ENCODE measurements around the gene STK16.
"Not testable (repeated sequence)": the region's sequence is repeated elsewhere in the genome, so short reads cannot be mapped to it uniquely, and the experiment has no call there.

Gene STK16

DNA sequence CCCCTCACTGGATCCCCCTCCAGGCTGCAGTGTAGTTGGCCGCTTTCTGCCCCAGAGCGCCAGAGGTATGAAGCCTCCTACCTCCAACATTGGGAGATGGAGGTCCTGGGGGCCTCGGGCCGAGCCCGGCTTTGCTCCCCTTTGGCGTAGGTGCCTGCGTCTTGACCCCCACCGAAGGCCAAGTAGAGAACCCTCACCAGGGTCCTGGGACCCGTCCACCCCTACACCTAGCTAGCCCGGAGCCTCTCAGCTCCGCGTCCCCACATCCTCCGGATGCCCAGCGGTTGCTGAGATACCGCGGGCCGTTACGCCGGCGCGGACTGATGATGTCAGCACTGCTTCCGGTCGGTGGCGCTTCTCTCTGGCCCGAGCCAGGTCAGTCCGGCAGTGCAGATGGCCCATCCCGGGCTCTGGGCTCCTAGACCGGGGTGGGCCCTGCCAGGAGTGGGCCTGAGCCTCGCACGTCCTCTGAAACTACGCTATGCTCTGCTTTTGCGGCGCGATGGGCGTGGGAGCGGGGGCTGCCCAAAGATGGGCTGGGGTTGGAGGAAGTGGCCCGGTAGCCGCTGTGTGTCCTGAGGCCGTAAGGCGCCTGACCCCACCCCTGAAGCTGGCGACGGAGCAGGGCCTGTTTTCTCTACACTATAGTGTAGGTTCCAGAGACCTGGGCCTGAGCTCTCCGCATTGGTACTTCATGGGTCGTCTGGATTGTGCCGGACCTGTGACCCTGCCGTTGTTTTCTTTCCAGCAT lies at the start of gene STK16, which contains the start of gene GLB1L:
Gene STK16, plus strand, starts transcription at position 332 of the 751 bp plus-strand sequence. CDS start 521 bp downstream, outside the sequence.
Gene GLB1L, minus strand, starts transcription at position 297 of the 751 bp plus-strand sequence. CDS start 1,871 bp downstream, outside the sequence.
- peak; percentile 93 for DNase-seq (ENCODE audit: low spot score)

DNA sequence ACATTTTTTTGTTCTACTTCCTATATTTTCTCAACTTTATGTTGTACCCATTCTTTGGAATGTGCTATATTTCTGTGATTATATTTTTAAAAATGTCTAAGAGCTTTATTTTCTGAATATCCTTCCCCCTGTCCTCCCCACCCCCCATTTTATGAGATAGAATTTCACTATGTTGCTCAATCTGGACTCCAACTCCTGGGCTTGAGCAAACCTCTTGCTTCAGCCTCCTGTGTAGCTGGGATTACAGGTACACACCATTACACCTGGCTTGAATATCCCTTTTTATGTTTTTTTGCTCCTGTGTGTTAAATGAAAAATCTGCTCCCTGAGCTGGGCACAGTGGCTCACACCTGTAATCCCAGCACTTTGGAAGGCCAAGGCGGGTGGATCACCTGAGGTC lies 47.9 kb upstream of the STK16 start:
- DNase-seq (ENCODE audit: low spot score): no peak

DNA sequence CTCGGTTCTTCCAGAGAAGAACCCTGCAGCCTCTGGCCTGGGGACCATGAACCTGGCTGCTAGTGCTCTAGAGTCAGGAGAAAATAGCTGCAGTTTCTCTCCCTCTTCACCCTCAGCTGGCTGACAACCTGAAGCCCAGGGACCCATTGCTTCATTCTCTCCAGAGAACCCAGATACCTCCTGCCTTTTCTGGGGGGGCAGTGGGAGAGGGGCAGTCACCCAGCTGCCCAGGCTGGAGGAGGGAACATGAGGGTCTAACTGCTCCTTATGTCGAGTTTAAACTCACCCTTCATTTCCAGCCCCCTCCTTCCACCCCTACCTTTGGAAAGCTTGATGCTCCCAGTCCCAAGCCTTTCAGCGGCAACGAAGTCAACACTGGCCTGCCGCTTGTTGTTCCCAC lies 46.3 kb upstream of the STK16 start:
- no peak for DNase-seq (ENCODE audit: low spot score)

DNA sequence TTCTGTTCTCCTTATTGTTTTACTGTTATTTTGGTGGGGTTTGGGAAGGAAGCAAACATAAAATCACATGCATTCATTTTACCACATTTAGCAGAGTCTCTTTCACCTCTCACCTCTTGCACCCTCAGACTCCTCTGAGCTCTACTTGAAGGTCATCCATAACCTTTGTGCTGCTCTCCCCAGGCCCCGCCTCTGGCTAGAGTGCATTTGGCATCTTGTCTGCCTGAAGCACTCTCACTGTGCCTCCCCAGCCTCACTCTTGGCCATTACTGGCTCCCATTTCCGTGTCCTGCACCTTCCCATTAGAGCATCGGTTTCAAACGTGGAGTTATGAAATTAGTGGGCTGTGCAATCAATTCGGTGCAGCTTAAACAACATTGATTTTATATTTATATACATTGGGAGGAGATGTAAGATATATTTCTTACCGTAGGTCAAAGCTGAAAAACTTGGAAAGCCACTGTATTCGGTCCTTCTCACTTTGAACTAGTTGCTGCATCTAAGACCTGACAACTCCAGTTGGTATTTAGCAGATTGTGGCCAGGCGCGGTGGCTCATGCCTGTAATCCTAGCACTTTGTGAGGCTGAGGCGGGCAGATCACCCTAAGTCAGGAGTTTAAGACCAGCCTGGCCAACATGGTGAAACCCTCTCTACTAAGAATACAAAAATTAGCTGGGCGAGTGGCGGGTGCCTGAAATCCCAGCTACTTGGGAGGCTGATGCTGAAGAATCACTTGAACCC lies 45.6 kb upstream of the STK16 start:
- DNase-seq (ENCODE audit: low spot score): no peak

DNA sequence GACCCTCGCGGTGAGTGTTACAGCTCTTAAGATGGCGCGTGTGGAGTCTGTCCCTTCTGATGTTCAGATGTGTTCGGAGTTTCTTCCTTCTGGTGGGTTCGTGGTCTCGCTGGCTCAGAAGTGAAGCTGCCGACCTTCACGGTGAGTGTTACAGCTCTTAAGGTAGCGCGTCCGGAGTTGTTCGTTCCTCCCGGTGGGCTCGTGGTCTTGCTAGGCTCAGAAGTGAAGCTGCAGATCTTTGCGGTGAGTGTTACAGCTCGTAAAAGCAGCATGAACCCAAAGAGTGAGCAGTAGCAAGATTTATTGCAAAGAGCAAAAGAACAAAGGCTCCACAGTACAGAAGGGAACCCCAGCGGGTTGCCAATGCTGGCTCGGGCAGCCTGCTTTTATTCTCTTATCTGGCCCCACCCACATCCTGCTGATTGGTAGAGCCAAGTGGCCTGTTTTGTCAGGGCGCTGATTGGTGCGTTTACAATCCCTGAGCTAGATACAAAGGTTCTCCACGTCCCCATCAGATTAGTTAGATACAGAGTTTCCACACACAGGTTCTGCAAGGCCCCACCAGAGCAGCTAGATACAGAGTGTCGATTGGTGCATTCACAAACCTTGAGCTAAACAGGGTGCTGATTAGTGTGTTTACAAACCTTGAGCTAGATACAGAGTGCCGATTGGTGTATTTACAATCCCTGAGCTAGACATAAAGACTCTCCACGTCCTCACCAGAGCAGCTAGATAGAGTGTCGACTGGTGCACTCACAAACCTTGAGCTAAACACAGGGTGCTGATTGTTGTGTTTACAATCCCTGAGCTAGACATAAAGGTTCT lies 44.6 kb upstream of the STK16 start:
- DNase-seq (ENCODE audit: low spot score): not testable (repeated sequence)

- DNase-seq (ENCODE audit: low spot score): not testable (repeated sequence)
These were observed 43.9 kb upstream of the STK16 start for GRCh38 chr2:219201331-219201730.

DNA sequence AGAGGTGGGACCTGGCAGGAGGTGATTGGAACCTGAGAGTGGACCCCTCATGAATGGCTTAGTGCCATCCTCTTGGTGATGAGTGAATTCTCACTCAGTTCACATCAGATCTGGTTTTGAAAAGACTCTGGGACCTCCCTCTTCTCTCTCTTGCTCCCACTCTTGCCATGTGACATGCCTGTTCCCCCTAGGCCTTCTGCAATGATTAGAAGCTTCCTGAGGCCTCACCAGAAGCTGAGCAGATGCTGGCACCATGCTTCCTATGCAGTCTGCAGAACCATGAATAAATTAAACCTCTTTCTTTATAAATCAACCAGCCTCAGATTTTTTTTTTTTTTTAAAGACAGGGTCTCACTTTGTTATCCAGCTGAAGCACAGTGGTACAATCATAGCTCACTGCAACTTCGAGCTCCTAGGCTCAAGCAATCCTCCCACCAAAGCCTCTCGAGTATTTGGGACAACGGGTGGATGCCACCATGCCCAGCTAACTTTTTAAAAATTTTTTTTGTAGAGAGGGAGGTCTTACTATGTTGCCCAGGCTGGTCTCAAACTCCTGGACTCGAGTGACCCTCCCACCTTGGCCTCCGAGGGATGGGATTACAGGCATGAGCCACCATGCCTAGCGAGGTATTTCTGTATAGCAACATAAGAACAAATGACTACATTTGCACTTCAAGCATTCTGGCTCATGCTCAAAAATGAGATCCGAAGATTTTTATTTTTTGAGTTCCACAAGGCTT lies 40.7 kb upstream of the STK16 start:
- DNase-seq (ENCODE audit: low spot score): no peak

DNA sequence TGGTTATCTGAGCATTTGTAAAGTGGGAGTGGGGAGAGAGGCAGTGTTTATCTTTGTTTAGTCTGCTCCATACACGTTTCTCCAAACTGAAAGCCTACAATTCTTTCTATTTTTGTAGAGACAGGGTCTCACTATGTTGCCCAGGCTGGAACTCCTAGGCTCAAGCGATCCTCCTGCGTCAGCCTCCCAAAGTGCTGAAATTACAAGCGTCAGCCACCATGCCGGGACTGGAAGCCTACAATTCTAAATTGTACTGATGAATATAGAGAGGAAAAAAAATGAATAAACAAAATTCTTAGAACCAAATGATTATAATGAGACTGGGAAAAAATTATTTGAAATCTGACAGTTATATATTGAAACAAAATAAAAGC lies 40.1 kb upstream of the STK16 start:
- DNase-seq (ENCODE audit: low spot score): no peak

GRCh38 chr2:219205981-219206327 lies 39.3 kb upstream of the STK16 start:
- no peak for DNase-seq (ENCODE audit: low spot score)

GRCh38 chr2:219206328-219207133 lies 38.7 kb upstream of the STK16 start, which contains the start of gene ZFAND2B:
Gene ZFAND2B, plus strand, starts transcription at chr2:219206782. Its CDS starts 206 bp downstream, at chr2:219206988.
- peak; percentile 98 for DNase-seq (ENCODE audit: low spot score)

GRCh38 chr2:219207134-219207883 lies 38.0 kb upstream of the STK16 start:
- no peak for DNase-seq (ENCODE audit: low spot score)

GRCh38 chr2:219207884-219208740 lies 37.2 kb upstream of the STK16 start:
- no peak for DNase-seq (ENCODE audit: low spot score)

- no peak for DNase-seq (ENCODE audit: low spot score)
These were observed 35.8 kb upstream of the STK16 start for GRCh38 chr2:219209236-219210195.

- DNase-seq (ENCODE audit: low spot score): no peak
These were observed 34.9 kb upstream of the STK16 start for GRCh38 chr2:219210196-219210885.

GRCh38 chr2:219210886-219211362 lies 34.4 kb upstream of the STK16 start:
- DNase-seq (ENCODE audit: low spot score): no peak

DNA sequence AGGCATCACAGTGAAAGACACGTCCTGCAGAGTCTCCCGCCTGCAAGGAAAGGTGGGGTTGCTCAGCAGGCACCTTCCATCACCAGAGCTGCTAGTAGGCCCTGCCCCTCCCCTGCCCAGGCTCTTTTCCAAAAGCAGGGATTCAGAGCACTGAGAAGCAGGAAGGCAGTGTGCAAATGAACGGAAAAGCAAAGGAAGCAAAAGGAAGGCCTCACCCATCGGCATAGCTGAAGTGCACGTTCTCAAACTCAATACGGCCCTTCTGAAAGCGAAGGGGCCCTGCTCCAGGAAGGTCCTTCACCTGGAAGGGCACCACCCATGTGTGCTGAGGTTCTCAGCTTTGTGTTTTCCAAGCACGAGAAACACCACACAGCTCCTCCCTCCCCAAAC lies 32.3 kb upstream of the STK16 start:
- DNase-seq (ENCODE audit: low spot score): no peak

DNA sequence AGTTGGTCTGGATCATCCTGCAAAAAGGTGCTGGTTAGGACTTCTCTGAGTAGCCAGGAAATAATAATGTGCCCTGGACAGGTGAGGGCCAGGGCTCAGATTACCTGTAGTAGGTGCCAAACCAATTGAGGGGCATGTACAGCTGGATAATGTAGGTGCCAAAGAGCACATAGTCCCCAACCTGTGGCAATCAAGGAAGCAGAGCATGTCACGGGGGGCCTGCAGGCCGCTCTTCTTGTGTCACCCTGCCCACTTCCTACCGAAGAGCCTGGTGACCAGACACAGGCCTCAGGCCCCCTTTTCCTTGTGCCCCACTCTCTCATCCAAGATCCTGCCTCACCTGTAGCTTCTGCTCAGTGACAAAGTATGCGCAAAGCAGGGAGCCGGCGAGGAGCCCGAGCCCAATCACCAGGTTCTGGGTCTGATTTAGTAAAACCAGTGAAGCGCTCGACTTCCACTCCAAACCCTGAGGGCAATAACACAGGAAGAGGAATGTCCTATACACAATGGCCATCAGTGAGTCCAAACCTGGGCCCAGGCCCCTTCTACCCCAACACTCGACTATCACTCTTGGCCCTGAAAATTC lies 31.7 kb upstream of the STK16 start:
- DNase-seq (ENCODE audit: low spot score): no peak

Data from D341Med (cell line).